HFF-Myc (cell line): ENCODE data around the gene CREB1.
"Not testable (repeated sequence)": the region's sequence is repeated elsewhere in the genome, so short reads cannot be mapped to it uniquely, and the experiment has no call there.

ENCODE experiments used
- DNase-seq: peaks from one replicate; pipeline ENCODE4 v3.0.0-alpha.2; 2011; ENCODE audit warnings: low read depth; ENCODE audit errors: extremely low read depth
- H3K4me3 ChIP-seq: replicated peaks from 2 replicates; pipeline ENCODE4 v1.5.1; 2011; ENCODE audit warnings: low read depth, mild to moderate bottlenecking, control low read depth, low read length
- TF ChIP-seq, protein P1 (sequence below): IDR thresholded peaks from 2 replicates; pipeline ENCODE4 v1.5.1; 2012; ENCODE audit warnings: mild to moderate bottlenecking, low read depth, low read length, control low read depth; ENCODE audit errors: missing control alignments

CREB1 gene

DNA sequence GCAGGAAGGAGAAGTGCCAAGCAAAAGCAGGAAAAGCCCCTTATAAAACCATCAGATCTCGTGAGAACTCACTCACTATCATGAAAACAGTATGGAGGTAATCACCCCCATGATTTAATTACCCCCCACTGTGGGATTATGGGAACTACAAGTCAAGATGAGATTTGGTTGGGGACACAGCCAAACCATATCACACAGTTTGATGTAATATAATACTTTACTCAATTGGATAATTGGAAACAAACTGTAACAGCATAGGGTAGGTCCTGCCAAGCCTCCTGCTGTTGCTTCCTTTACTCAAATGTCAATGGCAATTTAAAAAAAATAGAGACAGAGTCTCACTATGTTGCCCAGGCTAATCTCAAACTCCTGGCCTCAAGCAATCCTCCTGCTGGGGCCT, 110.9 kb downstream of the CREB1 start:
- TF ChIP-seq, protein P1, sequence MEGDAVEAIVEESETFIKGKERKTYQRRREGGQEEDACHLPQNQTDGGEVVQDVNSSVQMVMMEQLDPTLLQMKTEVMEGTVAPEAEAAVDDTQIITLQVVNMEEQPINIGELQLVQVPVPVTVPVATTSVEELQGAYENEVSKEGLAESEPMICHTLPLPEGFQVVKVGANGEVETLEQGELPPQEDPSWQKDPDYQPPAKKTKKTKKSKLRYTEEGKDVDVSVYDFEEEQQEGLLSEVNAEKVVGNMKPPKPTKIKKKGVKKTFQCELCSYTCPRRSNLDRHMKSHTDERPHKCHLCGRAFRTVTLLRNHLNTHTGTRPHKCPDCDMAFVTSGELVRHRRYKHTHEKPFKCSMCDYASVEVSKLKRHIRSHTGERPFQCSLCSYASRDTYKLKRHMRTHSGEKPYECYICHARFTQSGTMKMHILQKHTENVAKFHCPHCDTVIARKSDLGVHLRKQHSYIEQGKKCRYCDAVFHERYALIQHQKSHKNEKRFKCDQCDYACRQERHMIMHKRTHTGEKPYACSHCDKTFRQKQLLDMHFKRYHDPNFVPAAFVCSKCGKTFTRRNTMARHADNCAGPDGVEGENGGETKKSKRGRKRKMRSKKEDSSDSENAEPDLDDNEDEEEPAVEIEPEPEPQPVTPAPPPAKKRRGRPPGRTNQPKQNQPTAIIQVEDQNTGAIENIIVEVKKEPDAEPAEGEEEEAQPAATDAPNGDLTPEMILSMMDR, result no peak
- H3K4me3 ChIP-seq, result no peak overlapping the region
- no peak for DNase-seq

DNA sequence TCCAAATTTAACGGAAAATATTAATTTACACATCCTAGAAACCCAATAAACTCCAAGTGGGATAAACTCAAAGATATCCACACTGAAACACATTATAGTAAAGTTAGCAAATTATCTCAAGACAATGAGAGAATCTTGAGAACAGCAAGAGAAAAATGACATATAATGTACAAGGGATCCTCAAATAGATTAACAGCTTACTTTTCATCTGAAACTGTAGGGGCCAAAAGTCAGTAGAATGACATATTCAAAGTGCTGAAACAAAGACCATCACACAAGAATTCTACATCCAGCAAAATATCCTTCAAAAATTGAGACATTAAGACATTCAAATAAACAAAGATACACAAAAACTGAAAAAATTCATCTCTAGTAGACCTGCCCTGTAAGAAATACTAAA, 114.1 kb downstream of the CREB1 start:
- TF ChIP-seq, protein P1, result no peak
- DNase-seq, result no peak
- no peak overlapping the region for H3K4me3 ChIP-seq

DNA sequence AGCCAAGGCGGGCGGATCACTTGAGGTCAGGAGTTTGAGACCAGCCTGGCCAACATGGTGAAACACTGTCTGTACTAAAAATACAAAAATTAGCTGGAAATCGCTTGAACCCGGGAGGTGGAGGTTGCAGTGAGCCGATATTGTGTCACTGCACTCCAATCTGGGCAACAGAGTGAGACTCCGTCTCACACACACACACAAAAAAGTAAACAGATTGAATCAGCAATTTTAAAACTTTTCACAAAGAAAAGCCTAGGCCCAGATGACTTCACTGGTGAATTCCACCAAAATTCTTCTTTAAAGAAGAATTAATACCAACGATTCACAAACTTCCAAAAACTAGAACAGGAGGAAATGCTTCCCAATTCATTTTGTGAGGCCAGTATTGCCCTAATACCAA, 116.8 kb downstream of the CREB1 start:
- not testable (repeated sequence) for H3K4me3 ChIP-seq, DNase-seq
